ENCODE data around the gene MROH8.
"Not testable (repeated sequence)": the region's sequence is repeated elsewhere in the genome, so short reads cannot be mapped to it uniquely, and the experiment has no call there.

The MROH8 gene

DNA sequence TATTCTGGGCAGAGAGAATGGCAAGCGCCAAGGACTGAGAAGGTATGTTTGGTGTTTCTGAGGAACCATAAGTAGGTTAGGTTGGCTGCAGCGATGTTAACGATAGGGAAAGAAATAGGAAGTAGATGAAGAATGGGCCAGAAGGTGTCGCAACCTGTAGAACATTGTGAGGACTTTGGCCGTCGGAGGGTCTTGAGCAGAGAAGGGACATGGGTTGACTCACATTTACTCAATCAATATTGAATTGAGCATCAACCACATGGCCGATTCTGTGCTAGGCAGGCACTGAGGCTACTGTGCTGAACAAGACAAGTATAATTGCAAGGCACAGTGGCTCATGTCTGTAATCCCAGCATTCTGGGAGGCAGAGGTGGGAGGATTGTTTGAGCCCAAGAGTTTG is 27.1 kb downstream of the MROH8 start:
- no peak for DNase-seq

DNA sequence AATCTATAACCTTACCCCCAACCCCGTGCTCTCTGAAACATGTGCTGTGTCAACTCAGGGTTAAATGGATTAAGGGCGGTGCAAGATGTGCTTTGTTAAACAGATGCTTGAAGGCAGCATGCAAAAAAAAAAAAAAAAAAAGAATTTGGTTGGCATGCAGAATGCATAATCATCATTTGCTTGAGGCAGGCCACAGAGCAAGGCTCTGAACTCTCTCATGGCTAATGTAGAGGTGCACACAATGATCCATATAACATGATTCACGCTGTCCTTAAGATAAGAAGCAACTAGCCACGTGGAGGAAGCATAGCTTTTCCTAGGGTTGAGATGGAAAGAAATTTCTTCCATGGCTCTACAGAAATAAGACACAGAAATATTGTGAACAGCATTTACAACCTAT is 27.8 kb downstream of the MROH8 start:
- DNase-seq, result no peak

- DNase-seq, result not testable (repeated sequence)
Measured at GRCh38 chr20:37150864-37151263, 28.5 kb downstream of the MROH8 start.

DNA sequence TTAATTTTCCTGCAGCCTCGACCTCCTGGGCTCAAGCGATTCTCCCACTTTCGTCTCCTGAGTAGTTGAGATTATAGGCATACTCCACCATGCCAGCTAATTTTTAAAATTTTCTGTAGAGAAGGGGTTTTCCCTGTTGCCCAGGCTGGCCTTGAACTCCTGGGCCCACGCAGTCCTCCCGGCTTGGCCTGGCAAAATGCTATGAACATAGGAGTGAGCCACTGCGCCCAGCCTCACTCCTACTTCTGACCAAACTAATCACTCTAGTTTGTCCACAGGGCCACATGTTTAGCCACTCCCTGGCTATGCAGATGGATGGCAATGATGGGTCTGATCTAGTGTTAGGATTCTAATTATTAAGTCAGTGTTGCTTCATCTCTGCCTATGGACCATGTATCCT is 32.1 kb downstream of the MROH8 start:
- no peak for DNase-seq

- DNase-seq, result no peak
Measured at GRCh38 chr20:37144856-37145404, 34.4 kb downstream of the MROH8 start.

DNA sequence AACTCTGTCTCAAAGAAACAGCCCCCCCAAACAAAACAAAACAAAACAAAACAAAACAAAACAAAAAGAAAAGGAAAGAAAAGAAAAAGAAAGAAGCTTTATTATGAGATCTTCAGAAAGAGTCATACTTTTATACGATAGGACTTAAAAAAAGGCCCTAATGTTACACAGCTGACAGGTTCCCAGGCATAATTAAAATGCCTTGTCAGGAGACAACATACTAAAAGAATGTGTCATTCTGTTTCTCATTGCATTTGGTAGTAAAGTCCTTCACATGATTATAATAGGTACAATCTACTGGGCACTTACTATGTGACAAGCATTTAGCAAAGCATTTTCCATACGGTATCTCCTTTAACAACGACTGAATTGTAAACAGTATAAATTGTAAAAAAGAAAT is 36.6 kb downstream of the MROH8 start:
- no peak for DNase-seq

DNA sequence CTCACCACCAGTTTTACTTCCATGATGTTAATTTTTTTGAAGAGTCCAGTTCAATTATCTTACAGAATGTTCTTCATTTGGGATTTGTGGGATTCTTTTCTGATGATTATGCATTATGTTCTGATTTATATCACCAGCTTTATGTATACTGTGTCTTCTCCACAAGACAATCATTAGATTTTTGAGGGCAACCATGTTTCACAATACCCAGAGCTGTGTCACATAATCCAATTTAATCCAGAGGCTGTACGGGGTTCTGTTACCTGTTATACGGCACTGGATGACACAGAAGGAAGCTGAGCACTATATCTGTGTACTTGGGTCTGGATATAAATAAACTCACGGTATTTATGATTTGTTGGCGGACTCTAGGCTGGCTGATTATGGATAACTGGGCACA is 41.8 kb downstream of the MROH8 start:
- DNase-seq, result no peak

GRCh38 chr20:37133952-37134351 is 45.4 kb downstream of the MROH8 start:
- DNase-seq, result no peak

- DNase-seq, result no peak
Measured at GRCh38 chr20:37131486-37131885, 47.9 kb downstream of the MROH8 start.

- no peak for DNase-seq
Measured at GRCh38 chr20:37128803-37129202, 50.5 kb downstream of the MROH8 start.

GRCh38 chr20:37126290-37126689 is 53.1 kb downstream of the MROH8 start:
- not testable (repeated sequence) for DNase-seq

DNA sequence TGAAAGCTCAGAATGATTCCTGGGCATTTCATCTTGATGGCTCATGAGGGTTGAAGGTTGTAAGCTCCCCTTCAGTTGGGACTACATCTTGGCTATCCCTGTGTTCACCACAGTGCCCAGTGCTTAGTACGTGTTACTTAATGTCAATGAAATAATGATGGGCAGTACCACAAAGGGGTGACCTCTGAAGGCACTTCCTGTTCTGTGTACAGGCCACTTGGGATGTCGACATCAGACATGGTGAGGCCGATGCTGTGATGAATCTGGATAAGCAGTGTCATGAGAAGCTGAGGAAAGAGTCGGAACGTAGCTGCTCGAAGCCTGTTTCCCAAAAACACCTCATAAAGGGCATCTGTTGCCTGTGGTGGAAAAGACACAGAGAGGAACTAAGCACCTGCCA is 55.9 kb downstream of the MROH8 start:
- no peak for DNase-seq

DNA sequence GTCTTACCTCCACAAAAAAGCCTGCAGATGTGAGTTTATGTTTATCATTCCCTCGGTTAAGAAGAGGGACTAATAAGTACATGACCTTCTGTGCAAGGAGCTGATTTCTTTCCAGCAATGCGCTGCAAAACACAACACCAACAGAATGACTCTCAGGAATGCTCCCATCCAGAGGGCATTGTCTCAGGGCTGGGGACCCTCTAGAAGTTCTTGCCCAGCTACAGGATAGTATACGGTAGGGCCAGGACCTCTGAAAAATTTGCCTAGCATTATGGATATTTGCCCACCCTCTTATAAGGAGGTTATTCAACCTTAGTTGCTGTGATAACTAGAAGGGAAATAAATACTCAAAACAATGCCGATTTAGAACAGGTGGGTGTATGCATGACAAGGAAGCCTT is 58.9 kb downstream of the MROH8 start:
- no peak for DNase-seq

DNA sequence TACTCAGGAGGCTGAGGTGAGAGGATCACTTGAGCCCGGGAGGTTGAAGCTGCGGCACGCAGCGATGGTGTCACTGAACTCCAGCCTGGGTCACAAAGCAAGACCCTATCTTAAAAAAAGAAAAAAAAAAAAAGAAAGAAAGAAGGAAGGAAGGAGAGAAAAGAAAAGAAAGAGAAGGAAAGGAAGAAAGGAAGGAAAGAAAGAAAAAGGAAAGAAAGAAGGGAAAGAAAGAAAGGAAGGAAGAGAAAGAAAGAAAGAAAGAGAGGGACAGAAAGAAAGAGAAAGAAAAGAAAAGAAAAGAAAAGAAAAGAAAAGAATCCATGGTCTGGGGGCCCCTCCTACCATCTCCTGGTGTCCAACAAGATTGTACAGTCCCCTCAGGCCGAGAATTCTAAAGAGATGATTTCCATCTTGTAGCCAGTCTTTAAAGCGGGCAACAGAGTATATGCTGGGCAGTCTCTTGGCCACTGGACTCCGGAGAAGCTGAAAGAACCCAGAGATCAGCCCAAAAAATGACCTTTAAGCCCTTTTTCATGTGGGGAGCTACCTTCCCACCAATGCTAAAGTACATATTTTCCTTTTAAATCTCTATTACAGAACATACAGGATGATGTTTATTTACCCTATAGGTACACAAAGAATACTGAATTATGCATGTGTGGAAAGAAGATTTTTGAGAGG is 59.9 kb downstream of the MROH8 start:
- DNase-seq, result no peak

GRCh38 chr20:37114012-37114411 is 65.3 kb downstream of the MROH8 start:
- no peak for DNase-seq

GRCh38 chr20:37111926-37112455 is 67.4 kb downstream of the MROH8 start:
- DNase-seq, result no peak

GRCh38 chr20:37108676-37109075 is 70.7 kb downstream of the MROH8 start:
- DNase-seq, result no peak

GRCh38 chr20:37102571-37102970 is 76.8 kb downstream of the MROH8 start:
- DNase-seq, result no peak

DNA sequence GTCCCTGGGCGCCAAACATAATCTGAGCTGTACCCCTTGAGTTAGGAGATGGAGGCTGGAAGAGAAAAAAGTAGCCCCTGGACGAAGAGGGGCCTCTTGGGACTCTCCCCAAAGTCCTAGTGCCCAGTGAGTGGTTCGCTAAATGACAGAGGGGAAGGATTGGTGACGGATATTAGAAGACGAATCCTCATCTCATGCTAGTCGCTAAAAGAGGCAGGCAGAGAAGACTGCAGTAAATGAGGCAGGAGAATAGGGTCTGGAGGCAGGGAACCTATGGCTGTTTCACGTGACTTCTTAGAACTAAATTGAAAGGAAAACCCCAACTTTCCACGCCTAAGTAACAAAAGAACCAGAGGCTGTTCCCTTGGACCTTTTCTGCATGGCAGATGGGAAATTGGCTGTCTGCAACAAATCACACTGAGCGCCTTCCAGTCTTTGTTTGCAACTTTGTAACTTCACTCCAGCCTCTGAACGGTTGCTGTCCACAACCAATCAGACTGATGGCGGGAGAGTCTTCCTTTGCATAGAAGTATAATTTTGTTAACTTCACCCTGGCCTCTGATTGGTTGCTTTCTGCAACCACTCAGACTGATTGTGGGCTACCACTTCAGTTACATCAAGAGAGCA is 82.8 kb downstream of the MROH8 start:
- no peak for DNase-seq

DNA sequence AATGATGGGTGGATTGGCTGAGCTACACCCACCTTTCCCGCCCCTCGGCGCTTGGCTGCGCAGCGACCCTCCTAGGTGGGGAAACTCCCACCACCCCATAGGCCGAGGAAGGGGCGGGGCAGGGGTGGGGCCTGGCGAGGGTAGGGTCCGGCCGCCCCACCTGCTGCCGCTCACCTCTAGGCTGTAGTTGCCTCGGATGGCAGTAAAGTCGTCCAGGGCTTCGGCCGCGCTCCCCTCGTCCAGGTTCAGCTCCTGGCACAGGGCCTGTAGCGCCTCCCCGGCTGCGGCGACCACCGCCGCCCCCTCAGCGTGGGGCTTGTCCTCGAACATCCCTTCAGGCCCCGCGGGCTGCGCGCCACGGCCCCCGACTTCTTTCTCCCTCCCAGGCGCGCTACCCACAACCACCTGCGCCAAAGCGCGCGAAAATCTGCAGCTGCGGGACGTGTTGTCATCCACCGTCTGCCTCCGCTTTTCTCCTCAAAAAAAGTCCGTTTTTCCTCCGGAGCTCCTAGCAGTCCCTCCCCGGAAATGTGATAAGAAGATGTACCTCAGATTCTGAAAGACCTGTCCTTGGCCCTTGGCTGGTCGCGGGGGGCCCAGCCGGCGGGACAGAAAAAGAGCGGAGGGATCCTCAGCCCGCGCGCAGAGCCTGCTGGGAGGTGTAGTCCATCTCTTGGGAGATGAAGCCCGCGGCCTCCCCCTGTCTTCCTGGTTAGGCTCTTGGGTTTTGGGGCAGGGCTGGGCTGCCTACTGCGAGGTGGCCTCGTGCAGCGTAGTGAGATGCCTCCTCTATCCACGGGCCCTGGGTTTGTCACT is 83.5 kb downstream of the MROH8 start, which contains the start of gene RBL1:
Gene RBL1, minus strand, starts transcription at position 399 of the 816 bp plus-strand sequence. Its CDS starts 69 bp downstream, at position 330.
- DNase-seq, result peak; percentile 66

- DNase-seq, result no peak
Measured at GRCh38 chr20:37095108-37095598, 84.2 kb downstream of the MROH8 start.

- no peak for DNase-seq
Measured at GRCh38 chr20:37090407-37090806, 88.9 kb downstream of the MROH8 start.

DNA sequence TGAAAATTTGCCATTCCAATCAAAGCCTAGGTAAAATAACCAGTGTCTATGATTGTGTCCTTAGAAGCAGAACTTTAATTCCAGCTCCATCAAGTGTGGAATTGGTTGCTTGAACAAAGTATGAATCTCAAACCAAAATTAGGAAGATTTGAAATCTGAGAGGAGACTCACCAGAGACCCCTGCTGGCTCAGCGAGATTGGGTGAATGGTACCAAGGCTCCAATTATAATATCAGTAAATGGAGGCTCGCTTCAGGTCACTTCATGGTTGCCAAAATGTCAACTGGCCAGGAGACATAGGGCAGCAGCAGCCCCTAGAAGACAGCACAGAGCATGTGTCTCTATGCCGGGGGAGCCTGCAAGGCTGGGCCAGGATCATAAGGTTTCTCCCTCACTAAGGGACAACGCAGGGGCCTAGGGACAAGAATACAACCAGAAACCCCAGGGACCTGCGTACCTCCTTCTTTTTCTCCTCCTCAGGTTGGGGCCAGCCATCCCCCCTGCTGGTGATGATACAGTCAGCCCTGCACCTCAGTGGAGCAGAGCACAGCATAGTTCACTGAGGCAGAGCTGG is 97.5 kb downstream of the MROH8 start:
- DNase-seq, result no peak

Measured in NCI-H2081 treated with DMSO at 0.1 percent for 48 hours (cell line).